ENCODE data around the gene SCNN1A.
"Not testable (repeated sequence)": the region's sequence is repeated elsewhere in the genome, so short reads cannot be mapped to it uniquely, and the experiment has no call there.

SCNN1A gene

DNA sequence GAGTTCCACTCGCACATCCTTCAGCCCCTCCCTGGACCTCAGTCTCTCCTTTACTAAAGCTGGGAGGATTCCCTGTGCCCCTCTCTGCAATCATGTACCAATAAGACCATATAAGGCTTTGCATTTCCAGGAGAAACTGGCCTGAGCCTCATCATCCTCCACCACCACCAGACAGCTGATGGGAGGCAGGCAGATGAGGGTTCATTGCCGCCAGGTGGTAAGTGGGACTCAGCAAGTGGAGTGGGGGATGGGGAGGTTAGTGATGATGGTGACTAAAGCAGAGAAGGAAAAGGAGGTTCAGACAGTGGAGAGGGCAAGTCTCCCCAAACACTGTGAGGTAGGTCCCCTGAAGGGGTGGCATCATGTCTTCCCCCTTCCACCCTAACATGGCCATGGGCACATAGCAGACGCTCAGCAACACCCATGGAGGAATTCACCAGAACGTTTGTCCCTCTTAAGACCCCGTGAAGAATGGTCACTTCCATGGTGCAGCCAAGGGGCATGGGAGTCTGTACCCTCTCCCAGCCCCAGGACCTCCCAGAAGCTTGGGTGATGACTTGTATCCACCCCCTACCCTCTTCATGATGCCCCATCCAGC, 29.0 kb downstream of the SCNN1A start:
- no peak for DNase-seq

DNA sequence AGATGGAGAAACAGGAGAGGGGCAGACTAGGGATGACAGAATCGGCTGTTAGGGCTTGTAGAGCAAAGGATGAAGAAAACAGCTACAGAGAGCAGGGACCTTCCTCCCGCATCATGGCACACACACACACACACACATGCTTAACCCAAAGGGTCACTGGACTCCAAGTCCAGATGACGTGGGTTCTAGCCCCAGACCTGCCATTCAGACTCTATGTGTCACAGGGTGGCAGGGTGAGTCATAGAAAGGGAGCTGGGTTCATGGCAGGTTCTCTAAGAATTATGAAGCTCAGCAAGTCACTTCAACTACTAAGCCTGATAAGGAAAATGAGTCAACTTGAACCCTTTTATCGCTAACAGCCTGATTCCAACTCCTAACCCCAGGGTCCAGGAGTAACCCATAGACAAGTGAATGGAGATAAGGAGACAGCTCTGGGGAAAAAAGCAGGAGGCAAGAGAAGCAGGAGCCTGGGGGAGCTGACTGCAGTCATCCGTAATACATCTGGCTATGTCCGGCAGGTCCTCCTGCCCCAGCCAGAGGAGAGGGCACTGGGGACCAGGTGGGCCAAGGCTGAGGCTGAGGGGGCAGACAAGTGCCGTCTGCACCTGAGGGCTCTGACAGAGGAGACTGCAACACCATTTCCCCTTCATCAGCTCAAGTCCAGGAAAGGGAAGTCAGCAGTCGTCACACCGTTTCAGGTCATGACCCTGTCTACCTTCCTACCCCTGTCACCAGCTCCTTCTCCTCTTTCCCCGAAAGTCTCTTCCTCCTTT, 29.9 kb downstream of the SCNN1A start:
- DNase-seq: peak in 1 of 2 experiments; percentile 67

DNA sequence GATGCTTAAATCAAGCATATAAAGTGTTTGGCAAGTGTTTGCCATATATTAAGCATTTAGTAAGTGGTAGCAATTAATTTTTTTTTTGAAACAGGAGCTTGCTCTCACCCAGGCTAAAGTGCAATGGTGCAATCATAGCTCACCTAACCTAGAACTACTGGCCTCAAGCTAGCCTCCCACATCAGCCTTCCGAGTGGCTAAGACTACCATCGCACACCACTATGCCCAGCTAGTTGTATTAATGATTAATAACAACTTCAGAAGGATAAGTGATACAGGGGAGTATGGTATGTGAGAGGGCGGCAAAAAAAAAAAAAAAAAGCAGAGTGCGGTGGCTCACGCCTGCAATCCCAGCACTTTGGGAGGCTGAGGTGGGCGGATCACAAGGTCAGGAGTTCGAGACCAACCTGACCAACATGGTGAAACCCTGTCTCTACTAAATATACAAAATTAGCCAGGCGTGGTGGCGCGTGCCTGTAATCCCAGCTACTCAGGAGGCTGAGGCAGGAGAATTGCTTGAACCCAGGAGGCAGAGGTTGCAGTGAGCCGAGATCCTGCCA, 31.2 kb downstream of the SCNN1A start:
- not testable (repeated sequence) for DNase-seq

DNA sequence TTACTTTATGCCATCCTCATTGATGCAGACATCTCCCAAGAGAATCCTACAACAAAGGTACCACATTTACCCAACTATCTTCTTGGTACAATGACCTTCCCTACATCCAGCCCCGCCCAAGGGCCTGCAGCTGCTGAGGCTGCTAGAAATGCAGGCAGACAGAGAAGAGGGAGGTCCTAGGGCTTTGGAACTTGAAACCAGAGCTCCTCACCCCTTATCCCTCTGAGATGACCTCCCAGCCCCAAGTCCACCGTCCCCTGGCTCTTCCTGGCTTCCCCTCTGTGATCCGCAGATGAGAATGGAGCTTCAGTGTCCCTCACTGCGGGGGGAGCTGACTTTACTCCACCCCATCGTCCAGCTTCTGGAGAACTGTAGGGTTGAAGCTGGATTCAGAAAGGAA, 31.8 kb downstream of the SCNN1A start:
- DNase-seq: no peak

DNA sequence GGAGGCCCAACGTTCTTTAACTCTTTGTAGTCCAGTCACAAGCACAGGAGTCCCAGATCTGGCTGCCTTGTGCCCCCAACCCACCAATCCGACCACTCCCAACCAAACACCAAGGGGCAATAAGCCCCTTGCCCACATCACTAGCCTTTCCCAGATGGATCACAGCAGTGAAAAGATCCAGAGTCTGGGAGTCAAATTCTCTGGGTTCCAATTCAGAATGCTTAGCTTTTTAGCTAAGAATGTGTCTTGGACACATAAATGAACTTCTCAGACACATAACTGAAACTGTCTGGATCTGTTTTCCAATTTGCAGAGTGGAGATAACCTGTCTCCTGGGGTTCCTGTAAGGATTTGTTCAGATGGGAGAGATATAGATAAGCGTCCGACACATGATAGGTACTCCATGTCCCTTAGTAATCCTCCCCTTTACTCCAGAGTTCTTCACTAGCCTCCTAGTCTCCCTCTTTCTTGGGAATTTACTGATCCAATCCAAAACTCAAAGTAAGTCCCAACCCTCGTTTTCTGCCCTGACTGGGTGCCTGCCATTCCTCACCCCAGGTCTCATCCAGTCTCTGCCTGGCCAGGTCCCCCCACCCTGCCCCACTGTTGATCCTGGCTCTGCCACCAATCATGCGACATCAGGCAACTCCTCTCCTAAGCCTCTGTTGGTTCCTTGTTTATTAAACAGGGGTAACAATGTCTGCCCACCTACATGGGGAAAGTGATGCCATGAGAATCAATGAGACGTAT, 33.0 kb downstream of the SCNN1A start:
- no peak for DNase-seq

DNA sequence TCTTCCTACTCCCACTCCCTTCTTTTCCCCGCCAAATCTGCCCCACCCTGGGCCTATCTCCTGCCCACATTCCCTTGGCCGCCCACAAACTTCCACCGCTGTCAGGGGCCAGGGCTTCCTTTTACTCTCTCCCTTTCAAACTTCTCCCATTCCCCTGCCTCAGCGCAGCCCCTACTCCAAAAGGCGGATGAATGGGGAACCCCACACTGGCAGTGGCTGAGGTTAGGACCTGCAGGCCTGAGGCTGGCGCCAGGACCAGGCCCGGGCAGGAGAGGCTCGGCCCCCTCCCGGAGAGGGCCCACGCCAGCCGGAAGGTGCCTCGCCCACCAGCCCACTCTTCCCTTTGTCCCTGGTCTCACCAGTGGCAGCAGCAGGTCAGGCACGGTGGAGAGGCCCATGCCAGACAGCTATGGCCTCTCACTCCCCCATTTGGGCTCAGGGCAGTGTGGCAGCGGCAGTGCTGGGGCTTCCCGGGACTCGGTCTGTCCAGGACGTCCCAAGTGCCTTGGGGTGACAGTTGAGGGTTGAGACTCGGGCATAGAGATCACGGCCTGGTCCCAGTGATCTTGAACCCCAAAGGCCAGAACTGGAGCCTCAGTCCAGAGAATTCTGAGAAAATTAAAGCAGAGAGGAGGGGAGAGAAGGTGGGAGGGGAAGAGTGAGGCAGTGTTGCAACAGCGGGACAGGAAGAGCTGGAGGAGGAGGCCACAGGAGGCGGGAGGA, 33.8 kb downstream of the SCNN1A start, which contains the start of gene TNFRSF1A:
TNFRSF1A (minus strand) TSS at position 660 of the 723 bp plus-strand sequence; CDS start at position 398, 262 bp downstream.
- peak; percentile 44 to 50 for DNase-seq

DNA sequence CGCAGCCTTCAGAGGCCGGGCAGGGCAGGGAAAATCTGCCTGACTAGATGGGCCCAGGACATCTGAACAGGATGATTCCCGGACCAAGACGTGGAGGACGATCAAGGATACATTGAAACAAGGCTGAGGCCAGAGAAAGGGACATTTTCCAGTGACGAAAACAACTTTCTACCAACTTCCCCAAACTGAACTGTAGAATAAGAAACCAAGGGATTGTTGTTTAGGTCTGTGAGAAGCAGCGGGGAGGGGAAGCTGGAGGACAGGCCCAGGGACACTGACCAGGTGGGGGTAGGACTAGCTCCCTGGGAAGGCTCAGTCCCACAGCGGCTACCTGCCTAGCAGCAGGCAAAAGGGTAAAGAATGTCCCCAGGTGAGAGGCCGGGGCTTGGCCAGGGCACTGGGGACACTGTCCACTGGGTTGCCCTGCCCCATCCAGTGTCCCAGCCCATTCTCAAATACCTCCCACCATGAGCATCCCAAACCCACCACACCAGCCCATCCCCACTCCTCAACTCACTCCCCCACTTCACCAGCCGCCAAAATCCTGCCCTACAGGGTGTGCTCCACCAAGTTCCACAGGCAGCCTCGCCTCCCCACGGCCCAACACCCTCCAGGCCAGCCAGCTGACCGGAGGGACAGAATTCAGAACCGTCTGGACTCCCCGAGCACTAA, 34.5 kb downstream of the SCNN1A start:
- no peak for DNase-seq

DNA sequence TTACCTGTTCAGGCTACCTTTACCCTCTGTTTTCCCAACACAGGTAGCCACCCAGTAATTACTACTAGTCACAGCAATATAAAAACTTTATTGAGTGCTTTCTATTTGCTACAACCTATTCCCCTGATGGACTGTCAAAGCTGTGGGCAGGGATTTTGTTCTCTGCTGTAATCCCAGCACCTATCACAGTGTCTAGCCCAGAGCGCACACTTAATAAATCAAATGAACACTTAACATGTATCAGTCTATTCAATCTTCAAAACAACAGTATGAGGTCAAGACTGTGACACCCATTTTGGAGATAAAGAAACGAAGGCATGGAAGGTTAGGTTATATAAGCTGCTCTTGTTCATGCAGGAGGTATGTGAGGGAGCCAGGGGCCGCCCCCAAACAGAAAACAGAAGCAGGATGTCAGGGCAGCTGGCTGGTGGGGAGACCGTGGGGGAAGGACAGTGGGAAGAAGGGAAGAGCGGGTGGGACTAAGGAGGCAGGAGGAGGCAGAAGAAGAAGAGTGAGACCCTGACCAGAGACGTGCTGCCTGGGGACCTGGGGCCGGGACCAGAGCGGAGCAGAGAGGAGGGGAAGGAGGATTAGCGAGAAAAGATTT, 35.2 kb downstream of the SCNN1A start:
- no peak for DNase-seq

DNA sequence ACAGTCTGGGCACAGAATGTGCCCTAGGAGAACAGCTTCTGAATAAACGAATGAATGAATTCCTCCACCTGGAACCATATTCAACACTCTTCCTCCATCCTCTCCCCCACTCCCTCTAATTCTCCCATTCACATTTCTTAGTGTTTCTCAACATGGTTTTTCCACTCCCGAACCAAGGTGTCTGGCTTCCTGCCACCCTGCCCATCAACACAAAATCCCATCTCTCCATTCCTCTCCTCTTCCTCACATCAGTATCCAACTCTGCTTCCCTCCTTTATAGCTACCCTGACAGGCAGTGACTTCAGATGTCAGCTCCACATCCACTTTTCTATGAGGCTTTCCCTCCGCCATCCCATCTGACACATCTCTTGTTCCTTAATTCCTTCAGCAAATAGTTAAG, 36.4 kb downstream of the SCNN1A start:
- DNase-seq: no peak

DNA sequence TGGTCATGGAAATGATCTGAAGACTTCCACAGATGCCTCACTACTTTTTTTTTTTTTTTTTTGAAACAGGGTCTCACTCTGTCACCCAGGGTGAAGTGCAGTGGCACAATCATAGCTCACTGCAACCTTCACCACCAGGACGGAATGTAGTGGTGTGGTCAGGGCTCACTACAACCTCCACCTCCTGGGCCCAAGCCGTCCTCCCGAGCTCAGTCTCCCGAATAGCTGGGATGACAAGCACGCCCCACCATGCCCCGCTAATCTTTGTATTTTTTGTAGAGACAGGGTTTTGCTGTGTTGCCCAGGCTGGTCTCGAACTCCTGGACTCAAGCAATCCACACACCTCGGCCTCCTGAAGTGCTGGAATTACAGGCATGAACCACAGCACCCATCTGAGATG, 36.8 kb downstream of the SCNN1A start:
- DNase-seq: not testable (repeated sequence)

DNA sequence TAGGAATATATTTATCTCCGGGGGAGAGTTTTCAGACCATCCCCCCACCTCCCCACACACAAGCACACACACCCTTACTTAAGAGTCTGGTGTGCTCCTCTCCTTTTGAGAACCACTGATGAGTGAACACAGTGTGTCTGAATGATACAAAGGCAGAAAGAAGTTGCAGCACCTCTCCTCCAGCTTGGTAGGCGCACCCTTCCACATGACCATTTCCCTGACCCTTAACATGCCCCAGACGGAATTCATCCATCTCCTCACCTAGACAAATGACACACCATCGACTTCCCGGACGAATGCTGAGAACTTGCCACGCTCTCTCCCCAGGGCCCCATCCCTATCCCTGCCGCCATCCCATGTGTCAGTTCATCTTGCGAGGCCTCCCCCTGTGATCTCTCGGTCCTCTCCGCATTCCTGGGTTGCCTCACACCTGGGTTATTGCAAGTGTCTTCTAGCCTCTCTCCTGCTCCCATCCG, 37.4 kb downstream of the SCNN1A start:
- no peak for DNase-seq

DNA sequence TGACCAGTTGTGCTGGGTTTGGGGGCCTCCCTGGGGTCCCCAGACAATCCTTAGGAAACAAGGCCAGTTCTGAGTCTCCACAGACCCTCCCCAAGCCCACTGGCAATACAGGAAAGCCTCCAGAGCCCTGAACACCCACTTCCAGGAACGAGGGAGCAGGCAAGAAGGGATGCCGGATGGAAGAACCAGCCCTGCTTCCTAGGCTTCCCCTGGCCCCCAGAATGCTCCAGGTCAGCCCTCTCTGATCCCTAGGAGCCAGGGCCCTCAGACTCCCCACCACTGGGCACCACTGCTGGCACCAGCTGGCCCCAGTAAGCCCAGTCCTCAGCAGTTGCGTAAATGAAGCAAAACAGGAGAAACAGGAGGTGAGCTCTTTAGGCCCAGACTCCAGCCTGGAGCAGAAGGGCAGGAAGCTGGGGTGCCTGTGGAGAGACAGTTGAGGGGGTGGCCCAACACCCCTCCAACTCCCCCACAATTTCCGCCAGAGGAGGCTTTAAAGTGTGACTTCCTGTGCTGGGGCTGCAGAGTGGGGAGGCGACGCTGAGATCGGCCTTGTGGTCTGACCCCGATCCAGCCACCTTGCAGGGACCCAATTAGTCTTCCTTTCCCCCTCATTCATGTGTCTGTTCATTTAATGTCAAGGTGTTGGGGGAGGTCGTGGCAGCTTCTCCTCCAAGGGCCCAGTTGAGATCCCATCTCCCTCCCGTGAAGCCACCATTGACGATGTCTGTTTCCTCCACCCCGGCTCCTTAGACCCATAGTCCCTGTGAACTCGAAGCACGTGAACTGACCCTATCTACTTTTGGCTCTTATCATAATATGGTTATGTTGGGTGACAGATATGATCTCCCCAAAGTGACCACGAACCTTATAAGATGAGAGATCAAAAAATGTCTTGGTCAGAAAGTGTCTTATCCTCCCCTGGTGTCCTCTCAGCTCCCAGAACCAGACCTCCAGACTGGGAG, 38.2 kb downstream of the SCNN1A start:
- DNase-seq: peak in 1 of 2 experiments; percentile 56

DNA sequence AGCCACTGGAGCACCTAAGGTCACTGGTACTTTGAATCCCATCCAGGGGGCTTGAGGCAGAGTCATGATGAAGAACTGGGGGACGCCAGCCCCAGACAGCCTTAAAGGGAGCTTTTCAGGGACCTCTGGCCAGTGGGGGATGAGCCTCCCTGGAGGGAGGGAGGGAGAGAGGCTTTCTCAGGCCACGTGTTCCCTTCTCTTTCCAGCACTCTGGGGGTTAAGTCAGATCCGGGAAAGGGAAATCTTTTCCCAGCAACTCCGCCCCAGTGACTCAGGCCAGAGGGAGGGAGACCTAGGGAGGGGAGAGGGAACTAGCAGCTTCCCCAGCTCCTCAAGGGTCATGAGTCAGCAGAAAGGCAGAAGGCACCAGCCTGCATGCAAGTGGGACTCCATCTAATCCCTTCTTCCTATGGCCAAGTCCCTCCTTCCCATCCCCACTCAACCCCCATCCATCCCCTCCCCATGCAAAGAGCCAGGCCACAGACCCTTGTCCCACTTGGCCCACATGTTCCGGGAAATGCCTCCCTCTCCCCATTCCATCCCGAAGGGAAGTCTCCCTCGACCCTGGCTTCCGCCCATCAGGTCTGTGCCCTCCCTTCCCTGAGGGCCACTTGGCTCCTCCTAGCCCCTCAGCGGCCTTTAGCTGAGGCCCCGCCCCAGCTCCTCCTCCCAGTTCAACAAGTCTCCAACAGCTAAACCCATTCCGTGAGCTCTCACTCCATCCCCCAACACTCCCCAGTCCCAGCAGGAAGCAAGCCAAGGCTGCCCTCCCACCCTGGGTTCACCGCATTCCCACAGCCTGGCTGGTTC, 39.1 kb downstream of the SCNN1A start:
- DNase-seq: peak; percentile 45 to 64

DNA sequence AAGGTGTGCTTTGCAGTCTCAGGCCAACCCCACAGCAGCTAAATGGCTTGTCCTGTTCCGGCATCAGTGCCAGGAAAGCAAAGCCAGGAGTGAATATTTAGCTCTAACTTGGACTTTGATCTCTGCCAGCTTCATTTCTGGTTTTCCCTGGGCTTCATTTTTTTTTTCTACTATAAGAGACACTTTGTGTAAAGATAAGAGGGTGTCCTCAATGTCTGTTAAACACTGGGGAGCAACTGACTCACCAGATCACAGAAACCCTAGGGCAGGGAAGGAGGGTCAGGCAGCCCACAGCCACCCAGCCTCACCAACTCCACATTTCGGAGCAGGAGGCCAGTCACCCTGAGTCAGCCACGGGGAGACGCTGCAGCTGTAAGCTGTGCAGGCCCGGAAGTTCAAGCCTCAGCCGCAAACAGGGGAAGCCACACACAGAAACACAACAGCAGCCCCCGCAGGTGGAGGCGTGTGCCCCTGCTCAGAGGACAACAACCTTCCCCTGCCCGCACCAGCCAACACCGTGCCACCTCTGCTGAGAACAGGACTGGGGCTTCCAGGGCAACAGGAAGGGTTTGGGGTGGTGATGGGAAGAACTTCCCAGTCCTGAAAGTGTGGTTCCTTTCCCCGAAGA, 39.8 kb downstream of the SCNN1A start:
- peak; percentile 78 to 92 for DNase-seq

DNA sequence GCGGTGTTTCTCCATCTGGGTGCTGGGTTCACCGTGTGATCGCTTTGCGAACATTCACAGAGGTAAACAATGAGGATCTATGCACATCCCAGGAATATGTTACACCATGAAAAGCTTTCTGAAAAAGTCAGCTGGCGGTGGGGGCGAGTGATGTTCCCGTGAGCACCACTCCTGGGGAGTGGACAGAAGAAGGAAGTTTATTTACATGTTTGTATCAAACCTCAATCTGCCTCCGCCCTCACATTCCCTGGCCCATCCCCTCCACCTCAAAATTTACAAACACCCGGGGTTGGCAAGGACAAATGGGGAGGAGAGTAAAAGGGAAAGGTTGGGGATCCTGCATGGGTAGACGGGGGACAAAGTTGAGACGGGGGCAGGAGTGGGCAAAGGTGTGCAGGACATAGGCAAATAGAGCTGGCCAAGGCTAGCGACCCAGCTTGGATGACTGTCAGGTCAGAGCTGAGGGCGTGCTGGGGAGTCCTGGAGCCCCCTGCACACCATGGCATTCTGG, 40.4 kb downstream of the SCNN1A start:
- DNase-seq: no peak

DNA sequence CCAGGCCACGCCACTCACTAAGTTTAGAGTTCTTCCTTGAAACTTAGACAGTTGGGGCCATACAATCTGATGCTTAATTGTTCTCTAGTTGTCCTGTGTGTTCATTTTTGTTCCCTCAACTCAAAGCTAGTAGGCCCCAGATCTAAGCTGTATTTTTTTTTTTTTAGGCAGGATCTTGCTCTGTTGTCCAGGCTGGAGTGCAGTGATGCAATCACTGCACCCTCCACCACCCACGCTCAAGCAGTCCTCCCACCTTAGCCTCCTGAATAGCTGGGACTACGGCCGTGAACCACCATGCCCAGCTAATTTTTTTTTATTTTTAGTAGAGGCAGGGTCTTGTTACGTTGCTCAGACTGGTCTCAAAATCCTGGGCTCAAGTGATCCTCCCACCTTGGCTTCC, 41.0 kb downstream of the SCNN1A start:
- DNase-seq: no peak

DNA sequence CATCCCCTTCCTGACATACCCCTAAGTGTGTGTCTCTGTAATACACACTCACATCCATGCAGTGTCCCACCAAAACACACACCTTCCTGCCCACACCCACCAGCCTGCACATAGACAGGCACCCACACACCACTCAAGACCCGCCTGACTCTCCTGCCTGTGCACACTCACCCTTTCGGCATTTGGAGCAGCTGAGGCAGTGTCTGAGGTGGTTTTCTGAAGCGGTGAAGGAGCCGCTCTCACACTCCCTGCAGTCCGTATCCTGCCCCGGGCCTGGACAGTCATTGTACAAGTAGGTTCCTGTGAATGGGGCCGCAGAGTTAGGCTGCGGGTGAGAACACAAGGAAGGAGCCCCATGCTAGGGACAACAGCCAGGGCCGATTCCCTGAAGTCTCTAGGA, 41.8 kb downstream of the SCNN1A start:
- no peak for DNase-seq

DNA sequence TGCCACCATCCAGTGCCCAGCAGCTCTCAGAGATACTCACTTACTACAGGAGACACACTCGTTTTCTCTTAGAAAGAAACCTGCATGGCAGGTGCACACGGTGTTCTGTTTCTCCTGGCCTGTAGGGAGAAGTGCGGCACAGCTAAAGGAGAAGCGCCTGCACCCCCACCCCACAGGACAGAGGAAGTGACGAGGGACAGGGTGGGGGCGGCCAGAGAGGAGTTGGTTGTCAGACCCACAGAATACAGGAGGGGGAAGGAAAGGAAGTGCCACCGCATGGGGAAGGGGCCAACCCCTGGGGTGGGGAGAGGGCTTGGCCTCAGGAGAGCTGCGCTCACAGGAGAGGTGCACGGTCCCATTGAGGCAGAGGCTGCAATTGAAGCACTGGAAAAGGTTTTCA, 42.3 kb downstream of the SCNN1A start:
- no peak for DNase-seq

DNA sequence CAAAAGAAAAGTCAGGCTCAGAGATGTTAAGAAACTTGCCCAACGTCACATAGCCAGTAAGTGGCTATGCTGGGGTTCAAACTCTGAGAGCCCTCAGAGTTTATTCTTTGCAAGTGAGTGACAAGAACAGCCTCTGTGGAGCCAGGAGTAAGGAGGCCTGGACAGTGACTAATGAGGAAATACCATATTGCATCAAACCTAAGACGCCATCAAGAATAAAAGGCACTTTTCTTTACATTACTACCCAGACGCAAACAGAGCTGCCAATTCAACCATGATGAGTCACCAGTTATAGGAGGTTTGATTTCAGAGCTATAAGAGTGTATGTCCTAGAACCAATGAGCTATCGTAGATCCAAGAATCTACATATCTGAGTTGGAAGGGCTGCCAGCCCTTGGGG, 42.9 kb downstream of the SCNN1A start:
- DNase-seq: no peak
